Natural killer cell (primary cell): ENCODE measurements around the gene FTSJ3. TPM values are rescaled to one million over a fixed set of nuclear protein-coding genes. Genes with fewer than 3 reads are reported as not detected.

Experiments
- ATAC-seq, 3 donors: fragments of 150-1000 bp in 2 of 3; fragments of 200-7000 bp in 1 of 3; cut with Tn5 transposase; 1 replicate in 1 of 3; 2 replicates in 2 of 3; pipeline ENCODE4 v1.10.0; 2021; ENCODE audit warnings: mild to moderate bottlenecking in 2 of 3, moderate library complexity in 2 of 3
- DNase-seq, 2 donors: peaks; one replicate each; pipeline versions ENCODE4 v3.0.0 to v3.0.0-alpha.2; 2013 to 2021; ENCODE audit warnings: mixed read lengths in 1 of 2
- H3K27ac ChIP-seq: one replicate; pipeline ENCODE4 v1.5.1; 2013; ENCODE audit warnings: mild to moderate bottlenecking, low read length
- H3K27me3 ChIP-seq: one replicate; pipeline ENCODE4 v1.6.1; 2013; ENCODE audit warnings: low read length; ENCODE audit not compliant: control insufficient read depth, insufficient read depth
- H3K36me3 ChIP-seq: one replicate; pipeline ENCODE4 v1.6.1; 2013; ENCODE audit warnings: low read length; ENCODE audit not compliant: control insufficient read depth, insufficient read depth
- H3K4me1 ChIP-seq: one replicate; pipeline ENCODE4 v1.6.1; 2013; ENCODE audit warnings: low read length; ENCODE audit not compliant: control insufficient read depth, insufficient read depth
- H3K4me3 ChIP-seq: one replicate; pipeline ENCODE4 v1.5.1; 2013; ENCODE audit warnings: low read length
- H3K9me3 ChIP-seq: one replicate; pipeline ENCODE4 v1.6.1; 2013; ENCODE audit warnings: low read length; ENCODE audit not compliant: control insufficient read depth, insufficient read depth
- H3K27ac Mint-ChIP-seq, 2 donors: one replicate each; pipeline ENCODE4 v1.8.0; 2022; ENCODE audit warnings: mild to moderate bottlenecking in 2 of 2, mixed read lengths in 2 of 2, moderate library complexity in 1 of 2
- H3K27me3 Mint-ChIP-seq, 2 donors: one replicate each; pipeline ENCODE4 v1.8.0; 2022; ENCODE audit warnings: low read depth in 2 of 2, mixed read lengths in 2 of 2
- H3K36me3 Mint-ChIP-seq: one replicate; pipeline ENCODE4 v1.8.0; 2022; ENCODE audit warnings: mixed read lengths
- H3K4me1 Mint-ChIP-seq, 2 donors: one replicate each; pipeline ENCODE4 v1.8.0; 2022; ENCODE audit warnings: mixed read lengths in 2 of 2
- H3K4me3 Mint-ChIP-seq: one replicate; pipeline ENCODE4 v1.8.0; 2022; ENCODE audit warnings: mild to moderate bottlenecking, moderate library complexity, mixed read lengths
- H3K9me3 Mint-ChIP-seq, 2 donors: one replicate each; pipeline ENCODE4 v1.8.0; 2022; ENCODE audit warnings: mixed read lengths in 2 of 2
- CTCF ChIP-seq: fragments of 200-600 bp; IDR thresholded peaks from one replicate; pipeline ENCODE4 v1.8.0; 2022; ENCODE audit warnings: antibody characterized with exemption
- WGBS: methylation state at CpG from one replicate; pipeline ENCODE4 v1.1.7; 2013; ENCODE audit warnings: missing lambda C conversion rate; ENCODE audit not compliant: insufficient coverage; 5-methylcytosine and 5-hydroxymethylcytosine counted together
- intact Hi-C: fragments of 100-400 bp; cut with micrococcal nuclease; formaldehyde crosslinking; loops from one replicate; pipeline ENCODE4 v1.14.2; 2022
- total RNA-seq, 4 donors: library from RNA; stranded (reverse); fragments of 120-200 nt in 1 of 4; gene quantifications; one replicate each; pipeline versions ENCODE4 v1.2.3 to v1.2.4, GENCODE V29; 2013 to 2022

FTSJ3 gene
- total RNA-seq, 3 donors from 2014 or later (not counting 1 experiment from before 2014, with no cell fraction given): 35.2 to 53.5 (median 51.6) TPM

GRCh38 chr17:63819585-63820537, 7.6 kb downstream of the FTSJ3 start:
- no peaks in the 10 kb centered on the region for H3K27me3 Mint-ChIP-seq

GRCh38 chr17:63819131-63819530, 8.3 kb downstream of the FTSJ3 start:
- ATAC-seq (no peak), DNase-seq (no peak)
- no peak overlapping the region for H3K4me3 Mint-ChIP-seq
- peaks cover 5% of the 10 kb centered on the region for H3K4me1 ChIP-seq
- H3K27me3 ChIP-seq: no peaks in the 10 kb centered on the region
- H3K4me1 Mint-ChIP-seq: peaks cover 8 to 20% of the 10 kb centered on the region in 2 donors
- no peaks in the 10 kb centered on the region for H3K9me3 ChIP-seq
- peaks cover 31% of the 10 kb centered on the region for H3K36me3 Mint-ChIP-seq
- no peak overlapping the region for H3K4me3 ChIP-seq
- no peaks in the 10 kb centered on the region for H3K27me3 Mint-ChIP-seq
- no peak for TF ChIP-seq CTCF
- 90% methylated on average over 6 of the region's 6 CpGs for WGBS
- H3K27ac ChIP-seq: no peak overlapping the region
- no peaks in the 10 kb centered on the region for H3K9me3 Mint-ChIP-seq
- H3K27ac Mint-ChIP-seq: peak overlapping the region in 1 of 2 donors; percentile 45
- intact Hi-C loops: no loop called here
- peaks cover 92% of the 10 kb centered on the region for H3K36me3 ChIP-seq

More at GRCh38 chr17:63819585-63820537, 7.6 kb downstream of the FTSJ3 start:
- Mint-ChIP-seq H3K4me3 (no peak overlapping the region), H3K4me1 (peaks cover 8 to 24% of the 10 kb centered on the region in 2 donors), H3K9me3 (no peaks in the 10 kb centered on the region), H3K36me3 (peaks cover 31% of the 10 kb centered on the region), H3K27ac (peak overlapping the region in 1 of 2 donors; percentile 70)
- H3K4me3 ChIP-seq: no peak overlapping the region
- peaks cover 5% of the 10 kb centered on the region for H3K4me1 ChIP-seq
- H3K36me3 ChIP-seq: peaks cover 92% of the 10 kb centered on the region
- H3K27me3 ChIP-seq: no peaks in the 10 kb centered on the region
- no peak overlapping the region for H3K27ac ChIP-seq
- DNase-seq (peak in 1 of 2 donors; percentile 37), ATAC-seq (no peak)
- 83% methylated on average over 21 of the region's 21 CpGs for WGBS
- no peaks in the 10 kb centered on the region for H3K9me3 ChIP-seq
- intact Hi-C loops: no loop called here
- TF ChIP-seq CTCF: no peak

GRCh38 chr17:63817736-63818385, 9.6 kb downstream of the FTSJ3 start:
- no peak for ATAC-seq
- H3K4me3 ChIP-seq: no peak overlapping the region
- Mint-ChIP-seq H3K36me3 (peaks cover 31% of the 10 kb centered on the region), H3K27ac (peak overlapping the region in 1 of 2 donors; percentile 67), H3K4me3 (no peak overlapping the region), H3K9me3 (no peaks in the 10 kb centered on the region), H3K4me1 (peaks cover 8 to 13% of the 10 kb centered on the region in 2 donors), H3K27me3 (no peaks in the 10 kb centered on the region)
- peaks cover 93% of the 10 kb centered on the region for H3K36me3 ChIP-seq
- peaks cover 5% of the 10 kb centered on the region for H3K4me1 ChIP-seq
- intact Hi-C loops: no loop called here
- no peak for TF ChIP-seq CTCF
- WGBS: 98% methylated on average over 27 of the region's 27 CpGs
- H3K27me3 ChIP-seq: no peaks in the 10 kb centered on the region
- no peak for DNase-seq
- H3K27ac ChIP-seq: no peak overlapping the region
- no peaks in the 10 kb centered on the region for H3K9me3 ChIP-seq
